ENCODE results near the gene WBP2NL.

WBP2NL gene

DNA sequence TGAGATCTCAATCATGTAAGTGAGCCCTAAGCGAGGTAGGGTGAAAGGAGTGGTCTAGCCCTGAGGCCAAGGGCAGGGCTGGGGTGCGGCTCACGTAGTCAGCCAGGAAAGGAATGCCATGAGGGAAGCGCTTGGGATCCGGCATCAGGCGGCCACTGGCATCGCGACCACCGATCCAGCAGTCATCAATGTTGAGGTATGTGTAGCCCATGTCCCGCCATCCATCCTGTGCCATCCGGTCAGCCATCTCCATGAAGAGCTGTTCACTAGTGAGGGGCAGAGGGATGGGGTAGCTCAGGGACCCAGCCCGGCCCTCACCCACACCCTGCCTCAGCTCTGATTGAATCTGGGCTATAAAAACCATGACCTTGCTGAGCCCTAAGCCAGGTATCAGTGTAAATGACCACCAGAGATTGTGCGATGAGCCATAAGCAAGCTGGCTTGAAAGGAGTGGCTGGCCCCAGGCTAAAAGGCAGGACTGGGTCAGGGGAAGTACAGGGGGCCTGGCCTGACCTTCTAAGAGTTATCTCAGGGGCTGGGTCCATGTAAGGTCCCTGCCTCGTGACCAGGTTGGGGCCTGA lies 69.2 kb downstream of the WBP2NL start:
- no peak overlapping the region for H3K4me3 ChIP-seq (ENCODE audit: low read length, poor library complexity, severe bottlenecking)
- no peak overlapping the region for H3K4me2 ChIP-seq (ENCODE audit: low read depth, low read length, poor library complexity, severe bottlenecking)
- no peak overlapping the region for H2AFZ ChIP-seq (ENCODE audit: low read length)
- H3K9me3 ChIP-seq (ENCODE audit: insufficient read depth, low read depth, low read length) = no peaks in the 10 kb centered on the region
- no peaks in the 10 kb centered on the region for H3K9me2 ChIP-seq (replicated peaks; ENCODE audit: low read depth, low read length)
- peaks cover 7% of the 10 kb centered on the region; the same call in 1 of the 2 replicates for H3K79me2 ChIP-seq (ENCODE audit: insufficient read depth, low read length)
- H4K20me1 ChIP-seq (ENCODE audit: insufficient read depth, low read length, poor library complexity, severe bottlenecking) = no peaks in the 10 kb centered on the region
- no peak overlapping the region for H3K9ac ChIP-seq (ENCODE audit: low read depth, low read length, poor library complexity, severe bottlenecking)
- peaks cover 8% of the 10 kb centered on the region for H3K4me1 ChIP-seq (ENCODE audit: insufficient read depth, low read length, poor library complexity, severe bottlenecking)
- H3F3A ChIP-seq (ENCODE audit: low read depth) = no peaks in the 10 kb centered on the region
- H3K27me3 ChIP-seq (ENCODE audit: insufficient read depth, low read length, poor library complexity, severe bottlenecking) = no peaks in the 10 kb centered on the region
- no peaks in the 10 kb centered on the region for H3K36me3 ChIP-seq (ENCODE audit: insufficient read depth, low read length)
- TF ChIP-seq EZH2phosphoT487 (IDR thresholded peaks at IDR 0.05; ENCODE audit: borderline replicate concordance) = no peak
- TF ChIP-seq, protein P1, sequence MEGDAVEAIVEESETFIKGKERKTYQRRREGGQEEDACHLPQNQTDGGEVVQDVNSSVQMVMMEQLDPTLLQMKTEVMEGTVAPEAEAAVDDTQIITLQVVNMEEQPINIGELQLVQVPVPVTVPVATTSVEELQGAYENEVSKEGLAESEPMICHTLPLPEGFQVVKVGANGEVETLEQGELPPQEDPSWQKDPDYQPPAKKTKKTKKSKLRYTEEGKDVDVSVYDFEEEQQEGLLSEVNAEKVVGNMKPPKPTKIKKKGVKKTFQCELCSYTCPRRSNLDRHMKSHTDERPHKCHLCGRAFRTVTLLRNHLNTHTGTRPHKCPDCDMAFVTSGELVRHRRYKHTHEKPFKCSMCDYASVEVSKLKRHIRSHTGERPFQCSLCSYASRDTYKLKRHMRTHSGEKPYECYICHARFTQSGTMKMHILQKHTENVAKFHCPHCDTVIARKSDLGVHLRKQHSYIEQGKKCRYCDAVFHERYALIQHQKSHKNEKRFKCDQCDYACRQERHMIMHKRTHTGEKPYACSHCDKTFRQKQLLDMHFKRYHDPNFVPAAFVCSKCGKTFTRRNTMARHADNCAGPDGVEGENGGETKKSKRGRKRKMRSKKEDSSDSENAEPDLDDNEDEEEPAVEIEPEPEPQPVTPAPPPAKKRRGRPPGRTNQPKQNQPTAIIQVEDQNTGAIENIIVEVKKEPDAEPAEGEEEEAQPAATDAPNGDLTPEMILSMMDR (conservative IDR thresholded peaks at IDR 0.05; ENCODE audit: low read length) = no peak

DNA sequence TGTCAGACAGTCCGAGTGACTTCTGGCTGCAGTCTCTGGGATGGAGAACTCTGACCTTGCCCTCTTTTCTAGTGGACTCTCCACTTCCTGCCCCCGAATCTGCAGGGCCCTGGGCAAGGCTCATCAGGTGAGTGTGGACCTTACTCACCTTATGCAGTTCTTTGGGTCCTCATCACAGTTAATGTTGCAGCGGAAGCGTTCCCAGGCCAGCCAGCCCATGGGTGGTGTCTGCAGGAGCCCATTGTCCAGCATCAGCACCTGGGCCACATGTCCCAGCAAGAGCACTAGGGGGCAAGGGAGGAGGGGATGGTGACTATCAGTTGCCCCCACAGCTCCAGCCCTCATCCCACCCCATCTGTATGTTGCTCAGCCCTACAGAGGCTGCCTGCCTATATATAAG lies 69.7 kb downstream of the WBP2NL start:
- Histone ChIP-seq H4K20me1 (ENCODE audit: insufficient read depth, low read length, poor library complexity, severe bottlenecking) (no peaks in the 10 kb centered on the region), H3K4me3 (ENCODE audit: low read length, poor library complexity, severe bottlenecking) (no peak overlapping the region), H3F3A (ENCODE audit: low read depth) (no peaks in the 10 kb centered on the region), H3K79me2 (ENCODE audit: insufficient read depth, low read length) (peaks cover 7% of the 10 kb centered on the region; the same call in 1 of the 2 replicates), H2AFZ (ENCODE audit: low read length) (no peak overlapping the region), H3K36me3 (ENCODE audit: insufficient read depth, low read length) (no peaks in the 10 kb centered on the region), H3K4me1 (ENCODE audit: insufficient read depth, low read length, poor library complexity, severe bottlenecking) (peaks cover 8% of the 10 kb centered on the region), H3K4me2 (ENCODE audit: low read depth, low read length, poor library complexity, severe bottlenecking) (no peak overlapping the region), H3K9me2 (replicated peaks; ENCODE audit: low read depth, low read length) (no peaks in the 10 kb centered on the region), H3K9ac (ENCODE audit: low read depth, low read length, poor library complexity, severe bottlenecking) (no peak overlapping the region), H3K9me3 (ENCODE audit: insufficient read depth, low read depth, low read length) (no peaks in the 10 kb centered on the region), H3K27me3 (ENCODE audit: insufficient read depth, low read length, poor library complexity, severe bottlenecking) (no peaks in the 10 kb centered on the region)
- TF ChIP-seq, protein P1 (conservative IDR thresholded peaks at IDR 0.05; ENCODE audit: low read length) = no peak
- TF ChIP-seq EZH2phosphoT487 (IDR thresholded peaks at IDR 0.05; ENCODE audit: borderline replicate concordance) = no peak

DNA sequence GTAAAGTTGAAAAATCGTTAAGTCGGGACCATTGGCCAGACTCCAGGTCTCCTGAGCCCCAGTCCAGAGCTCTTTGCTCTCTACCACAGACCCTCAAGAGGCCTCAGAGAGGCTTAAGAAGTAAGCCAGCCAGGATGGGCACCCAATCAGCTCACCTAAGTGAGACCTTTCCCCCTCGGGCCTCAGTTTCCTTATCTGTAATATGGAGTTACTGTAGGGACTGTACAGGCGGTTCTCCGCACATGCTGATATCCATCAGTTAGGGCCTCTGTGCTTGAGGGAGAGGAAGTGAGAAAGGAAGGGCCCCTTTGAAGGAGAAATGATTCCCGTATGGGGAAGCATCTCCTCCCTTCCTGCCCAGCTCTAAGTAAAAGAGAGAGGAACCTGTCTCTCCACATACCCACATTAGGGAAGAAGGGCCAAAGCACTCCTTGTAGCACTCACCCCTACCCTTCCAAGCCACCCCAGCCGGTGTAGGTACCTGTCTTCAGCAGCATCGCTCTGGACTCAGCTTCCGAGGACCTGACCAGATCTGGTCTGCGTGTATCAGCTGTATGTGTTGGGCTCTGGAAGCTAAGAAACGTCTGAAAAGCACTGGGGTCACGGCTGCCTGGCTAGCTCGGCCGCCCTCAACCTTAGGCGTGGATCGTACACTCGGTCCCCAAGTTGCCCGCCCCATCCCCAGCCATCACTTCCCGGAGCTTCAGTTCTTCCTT lies 71.4 kb downstream of the WBP2NL start:
- peak overlapping the region; percentile 78 for H3K4me3 ChIP-seq (ENCODE audit: low read length, poor library complexity, severe bottlenecking)
- H4K20me1 ChIP-seq (ENCODE audit: insufficient read depth, low read length, poor library complexity, severe bottlenecking) = no peaks in the 10 kb centered on the region
- no peaks in the 10 kb centered on the region for H3K36me3 ChIP-seq (ENCODE audit: insufficient read depth, low read length)
- H3F3A ChIP-seq (ENCODE audit: low read depth) = no peaks in the 10 kb centered on the region
- peaks cover 7% of the 10 kb centered on the region; the same call in 1 of the 2 replicates for H3K79me2 ChIP-seq (ENCODE audit: insufficient read depth, low read length)
- H3K9me3 ChIP-seq (ENCODE audit: insufficient read depth, low read depth, low read length) = no peaks in the 10 kb centered on the region
- H3K9me2 ChIP-seq (replicated peaks; ENCODE audit: low read depth, low read length) = no peaks in the 10 kb centered on the region
- peak overlapping the region; percentile 86 for H3K4me2 ChIP-seq (ENCODE audit: low read depth, low read length, poor library complexity, severe bottlenecking)
- H3K9ac ChIP-seq (ENCODE audit: low read depth, low read length, poor library complexity, severe bottlenecking) = peak overlapping the region; percentile 70
- no peaks in the 10 kb centered on the region for H3K27me3 ChIP-seq (ENCODE audit: insufficient read depth, low read length, poor library complexity, severe bottlenecking)
- H3K4me1 ChIP-seq (ENCODE audit: insufficient read depth, low read length, poor library complexity, severe bottlenecking) = peaks cover 8% of the 10 kb centered on the region
- peak overlapping the region; percentile 67 for H2AFZ ChIP-seq (ENCODE audit: low read length)
- TF ChIP-seq, protein P1 (conservative IDR thresholded peaks at IDR 0.05; ENCODE audit: low read length) = no peak
- no peak for TF ChIP-seq EZH2phosphoT487 (IDR thresholded peaks at IDR 0.05; ENCODE audit: borderline replicate concordance)
